CD1c-positive myeloid dendritic cell (primary cell): ENCODE measurements around the gene METTL5.
"Not testable (repeated sequence)": the region's sequence is repeated elsewhere in the genome, so short reads cannot be mapped to it uniquely, and the experiment has no call there.

Experiments used
- DNase-seq: peaks from one replicate; pipeline ENCODE4 v3.0.0-alpha.2; 2016; ENCODE audit errors: extremely low spot score

METTL5 gene

GRCh38 chr2:169834401-169834800 is 9.7 kb upstream of the METTL5 start:
- no peak for DNase-seq

DNA sequence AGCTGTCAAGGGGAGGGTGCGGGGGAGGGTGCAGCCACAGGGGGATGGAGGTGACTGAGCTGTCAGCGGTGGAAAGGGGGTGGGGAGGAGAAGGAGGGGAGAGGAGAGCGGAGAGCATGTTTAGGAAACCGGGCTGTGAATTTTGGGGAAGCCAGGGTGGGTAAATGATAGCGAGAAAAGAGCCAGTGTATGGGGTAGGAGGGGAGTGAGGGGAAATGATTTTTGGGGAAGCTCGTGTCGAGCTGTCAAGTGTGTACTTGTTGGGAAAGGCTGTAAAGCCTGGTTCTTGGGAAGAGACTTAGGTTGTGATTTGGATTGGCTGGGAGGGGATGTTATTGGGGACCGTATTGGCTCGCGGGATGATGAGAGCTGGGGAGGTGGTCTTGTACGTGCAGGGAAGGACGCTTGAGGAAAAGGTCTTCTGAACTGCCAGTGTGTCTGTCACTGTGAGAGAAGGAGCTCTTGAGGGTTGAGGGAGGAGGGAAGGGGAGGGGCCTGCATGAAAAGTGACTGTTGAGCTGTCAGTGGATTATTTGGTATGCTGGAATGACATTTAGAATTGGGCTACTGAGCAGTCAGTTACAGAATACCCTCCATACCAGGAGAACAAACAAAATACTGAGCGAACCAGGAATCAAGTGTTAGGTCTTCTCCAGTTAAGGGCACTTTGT is 3.6 kb upstream of the METTL5 start:
- peak; percentile 57 for DNase-seq

DNA sequence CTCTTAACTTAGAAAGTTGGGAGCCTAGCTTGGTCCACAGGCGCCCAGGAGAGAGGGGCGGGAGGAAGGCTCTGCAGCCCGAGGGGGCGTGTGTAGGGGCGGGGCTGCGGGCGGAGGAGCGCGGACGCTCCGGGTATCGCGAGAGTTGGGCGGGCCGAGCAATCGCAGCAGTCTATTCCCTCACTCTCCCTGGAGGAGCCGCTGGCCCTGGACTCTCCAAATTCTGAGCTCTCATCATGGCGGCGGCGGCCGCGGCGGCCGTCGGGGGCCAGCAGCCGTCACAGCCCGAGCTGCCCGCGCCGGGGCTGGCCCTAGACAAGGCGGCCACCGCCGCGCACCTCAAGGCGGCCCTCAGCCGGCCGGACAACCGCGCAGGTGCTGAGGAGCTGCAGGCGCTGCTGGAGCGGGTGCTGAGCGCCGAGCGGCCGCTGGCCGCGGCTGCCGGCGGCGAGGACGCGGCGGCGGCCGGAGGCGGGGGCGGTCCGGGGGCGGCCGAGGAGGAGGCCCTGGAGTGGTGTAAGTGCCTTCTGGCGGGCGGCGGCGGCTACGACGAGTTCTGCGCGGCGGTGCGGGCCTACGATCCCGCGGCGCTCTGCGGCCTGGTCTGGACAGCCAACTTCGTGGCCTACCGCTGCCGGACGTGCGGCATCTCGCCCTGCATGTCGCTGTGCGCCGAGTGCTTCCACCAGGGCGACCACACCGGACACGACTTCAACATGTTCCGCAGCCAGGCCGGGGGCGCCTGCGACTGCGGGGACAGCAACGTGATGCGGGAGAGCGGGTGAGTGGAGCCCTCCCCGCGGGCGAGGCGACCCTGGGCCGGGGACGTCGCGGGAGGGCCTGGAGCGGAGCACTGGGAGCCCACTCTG is 2.8 kb upstream of the METTL5 start, which contains the start of gene UBR3:
Gene UBR3, plus strand, starts transcription at position 183 of the 869 bp plus-strand sequence. Its CDS starts 54 bp downstream, at position 237.
- DNase-seq = peak; percentile 96

- DNase-seq = no peak
Observed at GRCh38 chr2:169823996-169824372, 721 bp downstream of the METTL5 start.

DNA sequence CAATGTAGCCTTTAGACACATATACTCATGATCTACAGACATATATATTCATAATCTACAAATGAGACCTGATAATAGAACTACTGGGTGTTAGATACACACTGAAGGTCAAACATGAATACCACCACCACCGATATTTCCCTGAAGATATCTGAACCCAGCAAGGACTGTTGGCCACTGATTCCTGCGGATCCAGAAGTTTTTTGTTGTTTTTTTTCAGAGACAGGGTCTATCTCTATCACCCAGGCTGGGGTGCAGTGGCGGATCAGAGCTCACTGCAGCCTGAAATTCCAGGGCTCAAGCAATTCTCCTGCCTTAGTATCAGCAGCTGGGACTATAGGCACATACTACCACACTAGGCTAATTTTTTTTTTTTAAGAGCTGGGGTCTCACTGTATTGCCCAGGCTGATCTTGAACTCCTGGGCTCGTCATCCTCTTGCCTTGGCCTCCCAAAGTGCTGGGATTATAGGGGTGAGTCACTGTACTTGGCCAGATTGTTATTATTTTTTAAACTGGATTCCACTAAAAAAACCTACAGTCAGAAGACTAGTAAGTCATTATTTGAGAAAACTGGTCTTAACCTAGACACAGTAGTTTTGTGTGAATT is 1.8 kb downstream of the METTL5 start:
- no peak for DNase-seq

GRCh38 chr2:169822036-169822435 is 2.7 kb downstream of the METTL5 start:
- DNase-seq = no peak

DNA sequence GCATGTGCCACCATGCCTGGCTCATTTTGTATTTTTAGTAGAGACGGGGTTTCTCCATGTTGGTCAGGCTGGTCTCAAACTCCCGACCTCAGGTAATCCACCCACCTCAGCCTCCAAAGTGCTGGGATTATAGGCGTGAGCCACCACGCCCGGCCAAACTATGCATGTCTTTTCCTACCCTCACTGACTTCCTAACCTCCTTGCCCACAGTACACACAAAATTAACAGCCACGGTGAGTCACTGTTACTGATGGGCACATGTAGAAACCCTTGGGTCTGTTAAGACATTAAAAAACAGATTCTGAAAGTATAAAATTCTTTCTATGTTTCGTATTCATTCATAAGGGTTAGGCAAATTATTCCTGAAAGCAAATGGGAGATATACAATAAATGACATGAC is 4.6 kb downstream of the METTL5 start:
- not testable (repeated sequence) for DNase-seq

GRCh38 chr2:169819106-169819505 is 5.6 kb downstream of the METTL5 start:
- DNase-seq = no peak

- DNase-seq = no peak
Observed at GRCh38 chr2:169818241-169818640, 6.5 kb downstream of the METTL5 start.

- DNase-seq = not testable (repeated sequence)
Observed at GRCh38 chr2:169817369-169817768, 7.3 kb downstream of the METTL5 start.

GRCh38 chr2:169816961-169817360 is 7.7 kb downstream of the METTL5 start:
- not testable (repeated sequence) for DNase-seq

- DNase-seq = no peak
Observed at GRCh38 chr2:169815849-169816248, 8.9 kb downstream of the METTL5 start.

DNA sequence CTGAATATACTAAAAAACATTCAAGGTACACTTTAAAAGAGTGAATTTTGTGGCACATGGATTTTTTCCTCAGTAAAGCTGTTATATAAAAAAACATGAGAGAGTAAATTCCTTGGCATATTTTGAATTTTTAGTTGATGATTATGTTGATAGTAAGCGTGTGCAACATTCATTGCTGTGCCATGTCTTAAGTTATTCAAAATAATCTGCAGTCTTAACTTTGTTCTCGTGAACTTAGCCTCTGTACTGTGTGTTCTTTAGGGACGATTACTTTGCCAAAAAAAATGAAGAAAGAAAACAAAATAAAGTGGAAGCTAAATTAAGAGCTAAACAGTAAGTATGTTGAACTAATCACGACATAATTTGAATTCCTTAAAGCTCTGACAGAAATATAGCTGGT is 16.5 kb downstream of the METTL5 start:
- no peak for DNase-seq

DNA sequence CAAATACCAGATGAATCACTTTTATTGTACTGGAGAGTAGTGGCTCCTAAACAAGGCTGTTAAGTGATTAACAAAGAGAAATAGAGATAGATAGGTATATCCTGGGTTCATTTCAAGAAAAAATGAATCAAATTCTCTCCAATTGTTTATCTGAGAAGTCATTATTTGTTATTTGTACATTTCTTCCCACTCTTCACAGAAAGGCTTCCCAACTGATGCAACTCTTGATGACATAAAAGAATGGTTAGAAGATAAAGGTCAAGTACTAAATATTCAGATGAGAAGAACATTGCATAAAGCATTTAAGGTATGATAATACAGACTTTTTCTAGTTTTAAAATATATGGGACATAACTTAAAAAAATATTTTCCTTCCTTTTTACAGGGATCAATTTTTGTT is 18.1 kb downstream of the METTL5 start:
- DNase-seq = no peak

DNA sequence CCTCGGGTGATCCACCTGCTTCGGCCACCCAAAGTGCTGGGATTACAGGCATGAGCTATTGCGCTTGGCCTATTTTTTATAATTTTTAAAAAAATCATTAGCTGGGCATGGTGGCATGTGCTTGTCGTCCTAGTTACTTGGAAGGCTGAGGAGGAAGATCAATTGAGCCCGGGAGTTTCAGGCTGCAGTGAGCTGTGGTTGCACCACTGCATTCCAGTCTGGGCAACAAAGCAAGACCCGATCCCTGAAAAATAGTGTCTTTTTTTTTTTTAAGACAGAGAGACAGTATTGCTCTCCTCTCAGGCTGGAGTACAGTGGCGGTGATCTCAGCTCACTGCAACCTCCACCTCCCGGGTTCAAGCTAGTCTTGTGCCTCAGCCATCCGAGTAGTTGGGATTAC is 21.2 kb downstream of the METTL5 start:
- DNase-seq = no peak

DNA sequence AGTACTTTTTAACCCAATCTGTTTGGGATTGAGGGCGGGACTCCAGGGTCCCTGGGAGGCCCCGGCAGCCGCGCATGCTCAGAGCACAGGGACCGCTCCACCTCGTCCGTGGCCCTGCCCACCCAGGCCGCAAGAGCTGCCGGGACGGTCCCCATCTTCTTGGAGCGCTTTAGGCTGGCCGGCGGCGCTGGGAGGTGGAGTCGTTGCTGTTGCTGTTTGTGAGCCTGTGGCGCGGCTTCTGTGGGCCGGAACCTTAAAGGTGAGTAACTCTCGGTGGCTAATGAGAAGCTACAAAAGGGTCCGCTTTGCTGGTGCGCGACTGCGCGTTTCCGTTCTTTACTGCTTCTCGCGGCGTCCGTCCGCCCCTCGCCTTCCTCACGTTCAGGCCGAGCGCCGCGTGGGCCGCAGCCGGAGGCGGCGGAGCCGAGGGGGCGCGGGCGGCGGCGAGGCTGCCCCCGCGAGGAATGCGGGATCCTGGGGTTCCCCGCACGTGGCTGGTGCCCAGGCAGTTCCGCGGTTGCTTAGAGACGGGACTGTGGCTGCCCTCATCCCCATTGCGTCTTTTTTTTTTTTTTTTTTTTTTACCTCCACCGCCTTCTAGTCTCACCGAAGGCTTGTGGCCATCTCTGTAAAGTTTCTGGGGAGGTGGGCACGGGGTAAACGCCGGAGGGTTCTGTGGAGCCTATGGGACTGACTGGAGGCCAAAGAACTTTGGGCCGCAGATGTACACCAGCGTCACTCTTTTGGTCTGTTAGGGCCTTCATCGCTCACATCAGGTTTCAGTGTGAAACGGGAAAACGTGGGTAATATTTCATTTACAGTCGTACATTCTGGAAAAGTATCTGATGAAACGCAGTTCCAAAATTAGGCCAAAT is 25.8 kb downstream of the METTL5 start, which contains the start of gene SSB:
Gene SSB, plus strand, starts transcription at position 154 of the 875 bp plus-strand sequence. CDS start 2,090 bp downstream, outside the sequence.
- peak; percentile 90 for DNase-seq

GRCh38 chr2:169798397-169798717 is 26.3 kb downstream of the METTL5 start:
- no peak for DNase-seq

GRCh38 chr2:169797601-169798000 is 27.1 kb downstream of the METTL5 start:
- DNase-seq = no peak

- no peak for DNase-seq
Observed at GRCh38 chr2:169796441-169796840, 28.3 kb downstream of the METTL5 start.

DNA sequence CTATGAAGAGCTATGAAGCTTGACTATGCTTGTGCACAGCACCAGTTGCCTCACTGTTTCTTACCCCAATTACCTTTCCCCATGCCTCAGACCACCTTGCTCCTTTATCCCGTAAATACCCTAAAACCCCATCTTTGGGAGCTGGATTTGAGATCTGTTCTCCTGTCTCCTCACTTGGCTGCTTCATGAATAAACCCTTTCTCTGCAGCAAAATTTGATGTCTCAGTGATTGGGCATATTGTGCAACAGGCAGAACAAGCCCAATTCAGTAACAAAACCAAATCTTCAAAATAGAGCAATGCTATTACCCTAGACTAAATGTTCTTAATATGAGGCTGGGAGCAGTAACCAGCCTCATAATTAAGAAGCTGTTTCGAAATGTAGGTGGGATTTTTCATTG is 29.5 kb downstream of the METTL5 start:
- DNase-seq = no peak

DNA sequence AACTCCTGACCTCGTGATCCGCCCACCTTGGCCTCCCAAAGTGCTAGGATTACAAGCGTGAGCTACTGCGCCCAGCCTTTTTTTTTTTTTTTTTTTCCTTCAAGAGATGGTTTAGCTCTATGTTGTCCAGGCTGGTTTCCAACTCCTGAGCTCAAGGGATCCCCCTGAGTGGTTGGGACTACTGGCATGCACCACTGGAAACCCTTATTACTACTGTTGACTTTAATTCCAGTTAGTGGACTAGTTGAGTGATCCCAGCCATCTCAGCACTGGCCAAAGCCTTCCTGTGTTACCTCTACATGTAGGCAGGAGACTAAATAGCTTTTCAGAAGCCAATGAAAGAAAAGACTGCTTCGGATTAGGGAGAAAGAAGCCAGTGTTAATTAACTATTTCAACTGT is 34.1 kb downstream of the METTL5 start:
- DNase-seq = no peak

DNA sequence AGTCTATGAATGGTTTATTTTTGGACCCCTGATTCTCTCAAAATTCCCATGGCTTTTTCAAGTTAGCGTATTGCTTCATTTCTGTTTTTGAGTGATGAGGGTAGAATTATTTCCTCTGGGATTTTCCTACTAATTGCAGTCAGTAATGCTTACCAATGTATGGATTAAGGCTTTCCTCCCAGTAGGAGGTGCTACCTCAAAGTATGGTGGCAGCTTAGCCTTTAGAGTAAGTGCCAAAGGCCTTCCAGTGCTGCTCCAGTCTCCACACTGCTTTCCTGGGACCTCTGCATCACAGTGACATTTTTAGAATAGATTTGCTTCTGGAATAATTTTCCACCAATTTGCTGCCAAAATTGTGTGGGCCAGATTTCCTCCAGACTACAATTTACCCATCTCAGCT is 42.2 kb downstream of the METTL5 start:
- no peak for DNase-seq
